GM12891 (cell line): ENCODE measurements around the gene HOXC9.

ENCODE experiments used
- POLR2A ChIP-seq: IDR thresholded peaks from 2 replicates; pipeline ENCODE4 v1.6.1; 2011; ENCODE audit warnings: low read depth, low read length, control low read depth
- POLR2AphosphoS5 ChIP-seq: IDR thresholded peaks from 2 replicates; pipeline ENCODE4 v1.6.1; 2011; ENCODE audit warnings: low read depth, low read length, control low read depth
- POU2F2 ChIP-seq: IDR thresholded peaks from 2 replicates; pipeline ENCODE4 v1.6.1; 2011; ENCODE audit warnings: low read depth, mild to moderate bottlenecking, control low read depth, low read length, moderate library complexity

DNA sequence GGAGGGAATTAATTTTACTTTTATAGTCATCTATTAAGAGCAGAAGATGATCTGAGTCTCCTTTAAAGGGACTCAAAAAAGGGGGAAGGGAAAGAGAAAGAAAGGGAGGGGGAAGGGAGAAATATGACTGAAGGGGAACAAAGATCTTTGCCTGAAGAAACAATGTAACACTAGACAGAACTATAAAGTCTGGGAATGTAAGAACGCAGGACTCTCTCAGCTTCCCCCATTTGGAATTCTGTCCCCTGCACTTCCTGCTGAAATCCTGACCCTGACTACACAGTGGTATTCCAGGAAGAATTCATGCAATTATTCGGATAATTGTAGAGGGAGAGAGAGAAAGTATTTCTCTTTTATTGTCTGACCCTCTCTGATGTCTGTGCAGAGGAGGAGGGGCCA lies 35.6 kb upstream of the HOXC9 start:
- TF ChIP-seq POLR2AphosphoS5 (no peak), POLR2A (no peak), POU2F2 (no peak)
